HT-29 (cell line): ENCODE results near the gene FBXL17. TPM values are rescaled to one million over a fixed set of nuclear protein-coding genes. Genes with fewer than 3 reads are reported as not detected.

ENCODE experiments used
- DNase-seq: peaks from one replicate; pipeline ENCODE4 v3.0.0-alpha.2; 2015; ENCODE audit warnings: low spot score
- total RNA-seq: library from RNA; depleted of rRNA; stranded (reverse); fragments of >200 nt; shearing (Covaris generic); gene quantifications from 2 replicates; pipeline ENCODE4 v1.2.3, GENCODE V29; 2014

Gene FBXL17
- total RNA-seq, 1 experiment from 2014 or later, result 7.5 TPM

GRCh38 chr5:107957051-107957450 is 424.8 kb downstream of the FBXL17 start:
- DNase-seq, result no peak

- DNase-seq, result no peak
Observed at GRCh38 chr5:107955321-107955720, 426.6 kb downstream of the FBXL17 start.

GRCh38 chr5:107954254-107954653 is 427.6 kb downstream of the FBXL17 start:
- DNase-seq, result no peak

GRCh38 chr5:107952450-107952849 is 429.4 kb downstream of the FBXL17 start:
- no peak for DNase-seq

- DNase-seq, result no peak
Observed at GRCh38 chr5:107951309-107951708, 430.6 kb downstream of the FBXL17 start.

- DNase-seq, result no peak
Observed at GRCh38 chr5:107950776-107951175, 431.1 kb downstream of the FBXL17 start.

GRCh38 chr5:107949688-107950341 is 432.1 kb downstream of the FBXL17 start:
- DNase-seq, result no peak

GRCh38 chr5:107948377-107948776 is 433.5 kb downstream of the FBXL17 start:
- DNase-seq, result no peak

- DNase-seq, result no peak
Observed at GRCh38 chr5:107945061-107945460, 436.8 kb downstream of the FBXL17 start.

GRCh38 chr5:107943923-107944322 is 438.0 kb downstream of the FBXL17 start:
- no peak for DNase-seq

GRCh38 chr5:107941036-107941435 is 440.9 kb downstream of the FBXL17 start:
- DNase-seq, result no peak

GRCh38 chr5:107937651-107938355 is 444.1 kb downstream of the FBXL17 start:
- no peak for DNase-seq

- no peak for DNase-seq
Observed at GRCh38 chr5:107937204-107937603, 444.7 kb downstream of the FBXL17 start.

GRCh38 chr5:107936515-107936914 is 445.4 kb downstream of the FBXL17 start:
- DNase-seq, result no peak

- no peak for DNase-seq
Observed at GRCh38 chr5:107935645-107936044, 446.3 kb downstream of the FBXL17 start.

GRCh38 chr5:107933326-107933725 is 448.6 kb downstream of the FBXL17 start:
- no peak for DNase-seq

- no peak for DNase-seq
Observed at GRCh38 chr5:107930891-107931290, 451.0 kb downstream of the FBXL17 start.

- no peak for DNase-seq
Observed at GRCh38 chr5:107930092-107930491, 451.8 kb downstream of the FBXL17 start.

GRCh38 chr5:107929080-107929479 is 452.8 kb downstream of the FBXL17 start:
- DNase-seq, result no peak

- DNase-seq, result no peak
Observed at GRCh38 chr5:107926121-107926520, 455.8 kb downstream of the FBXL17 start.

- no peak for DNase-seq
Observed at GRCh38 chr5:107925200-107925599, 456.7 kb downstream of the FBXL17 start.

GRCh38 chr5:107919969-107920368 is 461.9 kb downstream of the FBXL17 start:
- no peak for DNase-seq

- DNase-seq, result no peak
Observed at GRCh38 chr5:107919361-107919760, 462.5 kb downstream of the FBXL17 start.
